KOPT-K1 (cell line): ENCODE measurements around the gene PHETA1.
"Not testable (repeated sequence)": the region's sequence is repeated elsewhere in the genome, so short reads cannot be mapped to it uniquely, and the experiment has no call there.

Source experiments
- H3K27ac ChIP-seq: fragments of 200-600 bp; sonication (generic); 2 replicates; pipeline ENCODE4 v1.5.1; 2016; ENCODE audit warnings: antibody characterized with exemption, mild to moderate bottlenecking, low read depth, low read length; ENCODE audit not compliant: poor library complexity, severe bottlenecking
- H3K36me3 ChIP-seq: fragments of 200-600 bp; sonication (generic); 2 replicates; pipeline ENCODE4 v1.5.1; 2017; ENCODE audit warnings: antibody characterized with exemption, mild to moderate bottlenecking, low read length, moderate library complexity; ENCODE audit not compliant: insufficient read depth
- H3K9me3 ChIP-seq: fragments of 200-600 bp; sonication (generic); 2 replicates; pipeline ENCODE4 v1.5.1; 2017; ENCODE audit warnings: antibody characterized with exemption, low read length, mild to moderate bottlenecking; ENCODE audit not compliant: insufficient read depth, poor library complexity, severe bottlenecking

The PHETA1 gene

DNA sequence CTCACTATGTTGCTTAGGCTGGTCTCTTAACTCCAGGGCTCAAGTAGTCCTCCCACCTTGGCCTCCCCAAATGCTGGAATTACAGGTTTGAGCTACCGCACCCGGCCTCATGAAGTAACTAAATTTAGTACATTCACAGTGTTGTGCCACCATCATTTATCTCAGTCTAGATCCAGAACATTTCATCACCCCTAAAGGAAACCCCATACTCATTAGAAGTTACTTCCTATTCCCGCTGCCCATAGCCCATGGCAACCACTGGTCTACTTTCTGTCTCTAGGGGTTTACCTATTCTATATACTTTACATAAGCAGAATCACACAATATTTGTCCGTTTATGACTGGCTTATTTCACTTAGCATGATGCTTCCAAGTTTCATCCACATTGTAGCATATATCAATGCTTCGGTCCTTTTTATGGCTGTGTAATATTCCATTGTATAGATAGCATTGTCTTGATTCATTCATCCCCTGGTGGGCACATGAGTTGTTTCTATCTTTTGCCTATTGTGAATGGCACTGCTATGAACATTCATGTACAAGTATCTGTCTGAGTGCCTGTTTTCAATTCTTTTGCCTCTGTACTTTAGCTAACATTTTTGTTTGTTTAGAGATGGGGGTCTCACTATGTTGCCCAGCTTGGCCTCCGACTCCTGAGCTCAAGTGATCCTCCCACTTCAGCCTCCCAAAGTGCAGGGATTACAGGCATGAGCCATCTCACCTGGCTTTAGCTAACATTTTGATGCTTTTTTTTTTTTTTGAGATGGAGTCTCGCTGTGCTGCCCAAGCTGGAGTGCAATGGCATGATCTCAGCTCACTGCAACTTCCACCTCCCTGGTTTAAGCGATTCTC lies 26.7 kb upstream of the PHETA1 start:
- no peaks in the 10 kb centered on the region for H3K36me3 ChIP-seq
- H3K27ac ChIP-seq: no peak overlapping the region
- H3K9me3 ChIP-seq: no peaks in the 10 kb centered on the region

DNA sequence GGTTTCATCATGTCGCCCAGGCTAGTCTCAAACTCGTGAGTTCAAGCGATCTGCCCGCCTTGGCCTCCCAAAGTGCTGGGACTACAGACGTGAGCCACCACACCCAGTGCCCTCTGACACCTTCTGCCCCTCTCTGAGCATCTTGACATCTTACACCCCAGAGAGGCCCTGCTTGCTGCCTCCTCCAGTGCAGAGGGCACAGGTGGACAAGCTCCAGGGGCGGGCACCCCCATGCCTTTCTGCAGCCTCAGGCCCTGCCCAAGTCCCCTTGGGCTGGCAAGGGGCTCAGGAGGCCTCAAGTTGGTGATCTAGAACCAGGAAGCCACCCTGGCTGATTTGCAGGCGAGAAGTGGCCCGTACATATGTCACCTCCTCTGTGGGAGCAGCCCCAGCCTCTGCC lies 25.6 kb upstream of the PHETA1 start:
- no peaks in the 10 kb centered on the region for H3K9me3 ChIP-seq
- no peak overlapping the region for H3K27ac ChIP-seq
- H3K36me3 ChIP-seq: no peaks in the 10 kb centered on the region

DNA sequence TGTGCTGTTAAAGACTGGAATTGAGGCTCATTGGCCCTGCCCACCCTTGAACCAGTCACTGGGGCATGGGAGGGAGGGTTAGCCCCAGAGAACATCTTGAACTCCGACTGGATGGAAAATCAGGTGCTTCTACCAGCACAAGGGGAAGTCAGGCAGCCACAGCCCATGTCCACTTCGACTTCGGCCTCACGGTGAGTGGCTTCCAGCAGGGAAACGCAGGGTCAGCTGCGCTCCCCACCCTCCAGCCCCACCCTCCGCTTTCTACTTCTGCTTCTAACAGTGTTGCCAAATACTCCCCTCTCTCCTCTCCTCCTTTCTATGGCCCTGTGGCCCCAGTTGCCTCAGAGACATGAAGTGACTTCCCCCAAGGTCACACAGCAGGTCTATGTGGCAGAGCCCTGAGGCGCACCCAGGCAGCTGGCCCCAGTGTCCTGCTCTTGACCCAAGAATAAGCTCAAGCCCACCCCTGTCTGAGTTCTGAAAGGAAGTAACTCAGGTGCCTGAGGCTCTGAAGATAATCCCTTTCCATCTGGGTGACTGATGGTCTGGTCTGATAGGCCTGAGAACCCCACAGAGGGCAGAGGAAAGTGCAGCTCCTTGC lies 24.9 kb upstream of the PHETA1 start:
- Histone ChIP-seq H3K27ac (no peak overlapping the region), H3K36me3 (no peaks in the 10 kb centered on the region), H3K9me3 (no peaks in the 10 kb centered on the region)

DNA sequence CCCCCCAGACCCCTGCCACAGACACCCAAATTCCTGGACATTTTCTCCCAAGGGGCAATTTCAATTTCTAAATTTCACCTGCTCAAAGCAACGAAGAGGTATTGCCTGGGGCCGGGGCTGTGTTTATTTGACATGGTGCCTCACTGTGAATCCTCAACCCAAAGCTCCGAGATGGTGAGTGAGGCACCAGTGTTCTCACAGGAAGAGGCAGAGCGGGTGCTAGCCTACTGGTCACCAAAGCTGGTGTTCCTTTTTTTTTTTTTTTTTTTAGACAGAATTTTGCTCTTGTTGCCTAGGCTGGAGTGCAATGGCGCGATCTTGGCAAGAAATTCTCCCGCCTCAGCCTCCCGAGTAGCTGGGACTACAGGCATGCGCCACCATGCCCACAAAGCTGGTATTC lies 22.0 kb upstream of the PHETA1 start:
- H3K36me3 ChIP-seq: no peaks in the 10 kb centered on the region
- H3K9me3 ChIP-seq: no peaks in the 10 kb centered on the region
- no peak overlapping the region for H3K27ac ChIP-seq

DNA sequence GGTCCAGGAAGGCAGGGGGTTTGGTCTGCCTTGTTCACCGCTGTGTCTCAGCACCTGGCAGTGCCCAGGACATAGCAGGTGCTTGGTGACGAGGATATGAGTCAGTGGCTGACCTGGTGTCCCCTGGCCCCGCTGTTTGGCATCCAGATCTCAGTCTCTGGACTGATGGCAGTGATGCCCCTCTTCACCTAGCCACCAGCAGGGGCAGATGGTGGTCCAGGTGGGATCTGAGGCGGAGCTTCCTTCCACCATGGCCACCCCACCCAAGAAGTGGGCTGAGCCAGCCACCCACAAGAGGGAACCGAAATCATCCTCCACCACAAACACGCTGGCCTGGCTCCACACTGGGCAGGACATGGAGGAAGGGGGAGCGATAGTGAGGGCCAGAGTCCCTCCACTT lies 20.7 kb upstream of the PHETA1 start:
- Histone ChIP-seq H3K27ac (no peak overlapping the region), H3K9me3 (no peaks in the 10 kb centered on the region), H3K36me3 (no peaks in the 10 kb centered on the region)

DNA sequence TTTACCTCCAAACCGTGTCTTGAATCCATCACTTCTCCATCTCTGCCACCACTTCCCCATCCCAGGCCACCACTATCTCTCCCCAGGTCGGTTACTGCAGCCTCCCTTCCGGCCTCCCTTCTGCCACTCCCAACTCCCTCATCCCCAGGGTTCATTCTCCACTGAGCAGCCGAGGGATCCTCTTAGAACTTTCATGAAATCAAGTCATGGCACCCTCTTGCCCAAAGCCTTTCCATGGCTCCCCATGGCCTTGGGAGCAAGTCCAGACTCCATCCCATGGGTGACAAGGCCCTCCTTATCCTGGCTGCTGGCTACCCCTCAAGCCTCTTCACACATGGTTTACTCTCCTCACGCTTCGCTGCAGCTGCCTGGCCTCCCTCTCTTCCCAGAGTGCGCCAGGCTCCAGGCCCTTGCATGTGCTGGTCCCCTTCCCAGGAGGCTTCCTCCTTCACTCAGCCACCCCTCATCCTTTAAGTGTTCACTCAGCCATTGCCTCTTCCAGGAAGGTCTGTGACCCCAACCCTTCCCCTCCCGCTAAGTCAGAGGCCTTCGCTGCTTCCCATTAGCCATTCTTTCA lies 18.9 kb upstream of the PHETA1 start:
- H3K36me3 ChIP-seq: no peaks in the 10 kb centered on the region
- H3K9me3 ChIP-seq: no peaks in the 10 kb centered on the region
- H3K27ac ChIP-seq: no peak overlapping the region

DNA sequence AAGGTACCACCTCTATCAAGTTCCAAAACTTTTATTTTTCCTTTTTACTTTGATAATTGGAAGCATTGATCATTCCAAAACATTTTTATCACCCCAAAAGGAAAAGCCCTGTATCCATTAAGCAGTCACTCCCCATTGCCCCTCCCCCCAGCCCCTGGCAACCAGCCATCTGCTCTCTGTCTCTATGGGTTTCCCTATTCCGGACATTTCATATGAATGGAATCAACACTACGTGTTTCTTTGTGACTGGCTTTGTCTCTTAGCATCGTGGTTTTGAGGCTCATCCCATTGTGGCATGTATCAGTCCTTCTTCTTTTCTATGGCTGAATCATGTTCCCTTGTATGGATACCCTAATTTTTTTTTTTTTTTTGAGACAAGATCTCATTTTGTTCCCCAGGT lies 18.0 kb upstream of the PHETA1 start:
- H3K27ac ChIP-seq: no peak overlapping the region
- no peaks in the 10 kb centered on the region for H3K9me3 ChIP-seq
- H3K36me3 ChIP-seq: no peaks in the 10 kb centered on the region

DNA sequence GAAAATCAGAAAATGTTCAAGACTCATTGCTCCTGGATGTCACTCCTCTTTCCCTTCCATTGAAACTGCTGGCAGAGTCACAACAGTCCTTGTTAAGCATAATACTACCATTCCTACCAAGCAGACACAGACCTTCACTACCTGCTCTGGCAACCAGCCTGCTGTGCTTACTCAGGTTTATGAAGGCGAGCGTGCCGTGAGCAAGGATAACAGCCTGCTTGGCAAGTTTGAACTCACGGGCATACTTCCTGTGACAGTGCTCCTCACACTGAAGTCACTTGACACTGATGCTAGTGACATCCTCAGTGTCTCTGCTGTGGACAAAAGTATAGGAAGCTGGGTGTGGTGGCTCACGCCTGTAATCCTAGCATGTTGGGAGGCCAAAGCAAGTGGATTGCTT lies 15.7 kb upstream of the PHETA1 start:
- Histone ChIP-seq H3K9me3 (no peaks in the 10 kb centered on the region), H3K27ac (no peak overlapping the region), H3K36me3 (no peaks in the 10 kb centered on the region)

DNA sequence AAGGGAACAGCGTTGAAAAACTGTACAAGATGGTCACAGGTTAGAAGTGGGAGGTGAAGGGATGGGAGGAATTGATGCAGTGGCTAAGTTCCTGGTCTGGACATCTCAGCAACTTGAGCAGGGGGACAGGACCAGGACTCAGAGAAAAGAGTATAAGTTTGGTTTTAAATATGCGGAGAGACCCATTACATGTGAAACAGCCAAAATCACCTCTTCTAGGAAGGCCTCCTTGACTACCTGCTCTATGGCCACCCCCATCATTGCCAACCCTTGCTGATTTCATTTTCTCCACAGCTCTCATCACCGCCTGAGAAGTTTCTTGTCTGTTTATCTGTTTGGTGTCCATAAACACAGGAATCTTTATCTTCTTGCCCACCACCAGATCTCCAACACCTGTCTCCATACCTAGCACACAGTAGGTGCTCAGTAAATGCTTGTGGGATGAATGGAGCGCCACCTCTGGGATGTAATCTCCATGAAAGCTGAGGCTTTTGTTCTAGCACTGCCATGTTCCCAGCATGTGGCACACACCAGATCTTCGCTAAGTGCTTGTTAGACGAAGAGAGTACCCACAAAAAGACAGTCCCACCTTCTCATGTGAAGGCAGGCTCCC lies 11.2 kb upstream of the PHETA1 start:
- Histone ChIP-seq H3K9me3 (peaks cover 14% of the 10 kb centered on the region), H3K27ac (no peak overlapping the region), H3K36me3 (no peaks in the 10 kb centered on the region)

DNA sequence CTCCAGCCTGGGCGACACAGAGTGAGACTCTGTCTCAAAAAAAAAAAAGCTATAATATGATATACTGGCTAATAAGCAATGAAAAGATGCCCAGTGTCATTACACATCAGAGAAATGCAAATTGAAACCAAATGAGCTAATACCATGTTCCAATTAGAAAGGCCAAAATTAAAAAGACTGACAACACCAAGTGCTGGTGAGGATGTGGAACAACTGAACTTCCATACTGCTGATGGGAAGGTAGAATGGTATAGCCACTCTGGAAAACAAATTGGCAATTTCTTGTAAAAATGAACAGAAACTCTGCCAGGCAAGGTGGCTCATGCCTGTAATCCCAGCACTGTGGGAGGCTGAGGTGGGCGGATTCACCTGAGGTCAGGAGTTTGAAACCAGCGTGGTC lies 8.5 kb upstream of the PHETA1 start:
- H3K27ac ChIP-seq: no peak overlapping the region

DNA sequence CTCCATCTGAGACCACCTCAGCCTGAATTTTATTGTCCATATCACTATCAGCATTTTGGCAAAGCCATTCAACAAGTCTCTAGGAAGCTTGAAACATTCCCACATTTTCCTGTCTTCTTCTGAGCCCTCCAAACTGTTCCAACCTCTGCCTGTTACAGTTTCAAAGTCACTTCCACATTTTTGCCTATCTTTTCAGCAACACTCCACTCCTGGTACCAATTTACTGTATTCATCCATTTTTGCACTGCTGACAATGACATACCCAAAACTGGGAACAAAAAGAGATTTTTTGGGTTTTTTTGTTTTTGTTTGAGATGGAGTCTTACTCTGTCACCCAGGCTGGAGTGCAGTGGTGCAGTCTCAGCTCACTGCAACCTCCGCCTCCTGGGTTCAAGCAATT lies 4.3 kb upstream of the PHETA1 start:
- not testable (repeated sequence) for H3K36me3 ChIP-seq, H3K27ac ChIP-seq
- H3K9me3 ChIP-seq: peaks cover 25% of the 10 kb centered on the region

More for the DNA sequence above, 8.5 kb upstream of the PHETA1 start:
- Histone ChIP-seq H3K9me3 (peaks cover 25% of the 10 kb centered on the region), H3K36me3 (no peaks in the 10 kb centered on the region)

DNA sequence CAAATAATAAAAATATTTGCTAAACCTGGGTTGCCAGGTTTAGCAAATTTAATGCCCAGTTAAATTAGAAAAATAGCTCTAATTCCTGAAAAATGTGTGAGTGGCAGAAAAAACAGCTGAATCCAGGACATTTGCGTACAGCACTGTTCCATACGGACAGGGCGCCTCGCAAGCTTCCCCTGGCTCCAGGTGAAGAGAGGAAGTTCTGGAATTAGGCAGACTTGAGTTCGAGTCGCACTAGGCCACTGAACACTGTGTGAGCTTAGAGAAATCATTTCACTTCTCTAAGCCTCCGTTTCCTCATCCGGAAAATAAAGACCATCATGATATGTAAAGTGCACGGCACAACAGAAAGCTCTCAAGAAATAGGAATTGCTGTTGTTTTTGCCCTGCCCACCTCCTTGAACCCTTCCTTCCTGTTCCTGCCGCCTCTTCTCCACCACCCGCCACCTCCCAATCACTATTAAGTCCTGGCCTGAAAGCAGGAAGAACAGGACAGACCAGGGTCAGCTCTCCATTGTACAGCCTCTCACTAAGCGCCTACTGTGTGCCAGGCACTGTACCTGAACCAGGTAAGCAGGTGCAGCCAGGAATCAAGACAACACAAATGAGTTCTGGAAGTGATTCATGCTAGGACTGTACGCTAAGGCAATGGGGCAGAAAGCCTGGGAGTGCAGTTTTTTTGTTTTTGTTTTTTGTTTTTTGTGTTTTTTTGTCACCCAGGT lies 763 bp upstream of the PHETA1 start:
- no peaks in the 10 kb centered on the region for H3K36me3 ChIP-seq
- H3K27ac ChIP-seq: no peak overlapping the region
- H3K9me3 ChIP-seq: peaks cover 8% of the 10 kb centered on the region

DNA sequence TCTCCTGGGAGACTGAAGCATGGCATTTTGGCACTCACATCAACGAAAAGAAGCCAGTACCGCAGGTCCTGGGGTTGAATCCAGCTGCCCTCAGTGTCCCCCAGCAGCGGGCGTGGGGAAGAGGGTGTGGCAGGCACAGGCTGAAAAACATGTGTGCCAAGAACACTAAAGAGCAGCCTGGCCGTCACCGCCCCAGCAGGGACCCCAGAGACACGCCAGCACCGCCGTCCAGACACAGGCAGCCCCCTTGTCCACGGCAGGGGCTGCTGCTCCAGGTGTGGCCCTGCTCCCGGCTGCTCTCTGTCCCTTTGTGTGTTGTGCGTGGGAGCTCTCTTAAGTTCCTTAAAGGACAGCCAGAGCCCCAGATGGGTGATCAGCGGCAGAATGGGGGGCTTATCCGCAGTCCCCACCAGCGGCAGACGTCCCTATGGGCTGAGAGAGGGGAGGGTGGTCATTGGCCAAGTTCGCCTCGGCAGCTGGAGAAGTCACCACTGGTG lies 556 bp downstream of the PHETA1 start:
- Histone ChIP-seq H3K9me3 (no peaks in the 10 kb centered on the region), H3K27ac (no peak overlapping the region), H3K36me3 (no peaks in the 10 kb centered on the region)

DNA sequence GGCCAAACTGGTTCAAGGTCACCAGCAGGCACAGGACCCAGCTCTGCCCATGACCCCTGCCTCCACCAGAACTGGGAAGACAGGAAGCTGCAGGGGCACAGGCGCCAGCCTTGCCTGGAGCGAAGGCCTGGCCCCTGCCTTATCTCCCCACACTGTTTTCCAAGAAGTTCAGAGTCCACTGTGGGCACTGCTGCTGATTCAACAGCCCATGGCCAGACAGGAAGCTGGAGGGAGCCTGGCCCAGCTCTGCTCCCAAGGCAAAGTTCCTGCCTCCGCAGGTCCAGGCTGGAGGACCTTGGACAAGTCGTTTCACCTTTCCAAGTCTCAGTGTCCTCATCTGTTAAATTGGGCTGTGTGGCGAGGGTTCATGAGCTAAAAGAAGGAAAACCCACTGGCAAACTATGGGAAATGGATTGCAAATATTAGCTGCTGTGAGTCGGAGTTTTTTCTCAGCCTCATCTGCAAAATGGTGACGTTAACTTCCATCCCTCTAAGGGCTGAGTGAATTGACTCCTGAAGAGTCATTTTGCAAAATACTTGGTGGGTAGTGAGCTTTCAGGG lies 1.2 kb downstream of the PHETA1 start:
- Histone ChIP-seq H3K27ac (no peak overlapping the region), H3K36me3 (no peaks in the 10 kb centered on the region), H3K9me3 (no peaks in the 10 kb centered on the region)
